Measurements from ENCODE around the gene MEN1.

MEN1 gene

GRCh38 chr11:64778223-64778472, 32.2 kb downstream of the MEN1 start:
- H3K4me3 ChIP-seq (ENCODE audit: low read depth, low read length) = peak overlapping the region; percentile 58
- no peak for TF ChIP-seq CTCF (IDR thresholded peaks at IDR 0.05; ENCODE audit: low read depth, low read length)
- in situ Hi-C loops (cut with HindIII; ENCODE audit: low sequenced_read_pairs) = no loop called here

GRCh38 chr11:64777449-64778222, 32.7 kb downstream of the MEN1 start:
- in situ Hi-C loops (cut with HindIII; ENCODE audit: low sequenced_read_pairs) = no loop called here
- DNase-seq (ENCODE audit: low read depth, low spot score) = peak; percentile 78
- no peak for TF ChIP-seq CTCF (IDR thresholded peaks at IDR 0.05; ENCODE audit: low read depth, low read length)
- H3K4me3 ChIP-seq (ENCODE audit: low read depth, low read length) = peak overlapping the region; percentile 58

More at GRCh38 chr11:64778223-64778472, 32.2 kb downstream of the MEN1 start:
- DNase-seq (ENCODE audit: low read depth, low spot score) = no peak

- DNase-seq (ENCODE audit: low read depth, low spot score) = no peak
- H3K4me3 ChIP-seq (ENCODE audit: low read depth, low read length) = peak overlapping the region; percentile 58
- in situ Hi-C loops (cut with HindIII; ENCODE audit: low sequenced_read_pairs) = no loop called here
- TF ChIP-seq CTCF (IDR thresholded peaks at IDR 0.05; ENCODE audit: low read depth, low read length) = no peak
These were observed 33.5 kb downstream of the MEN1 start for GRCh38 chr11:64776875-64777274.

DNA sequence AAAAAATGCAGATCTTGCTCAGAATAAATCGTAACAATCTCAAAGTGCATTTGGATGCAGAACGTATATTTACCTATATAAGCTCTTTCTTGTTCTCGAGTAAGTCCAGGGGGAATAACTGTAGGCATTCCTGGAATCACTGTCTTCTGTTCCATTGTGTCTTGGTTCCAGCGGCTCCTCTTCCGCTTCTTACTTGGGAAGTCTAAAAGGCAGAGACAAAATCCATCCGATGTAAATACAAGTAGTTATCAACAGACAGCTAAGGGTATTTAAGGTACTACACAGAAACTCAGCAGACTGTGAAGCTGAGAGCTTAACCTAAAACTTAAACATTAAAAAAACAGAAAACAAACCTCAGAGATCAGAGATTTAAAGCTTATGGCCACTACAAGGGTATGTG, 33.9 kb downstream of the MEN1 start:
- no peak for TF ChIP-seq CTCF (IDR thresholded peaks at IDR 0.05; ENCODE audit: low read depth, low read length)
- DNase-seq (ENCODE audit: low read depth, low spot score) = no peak
- in situ Hi-C loops (cut with HindIII; ENCODE audit: low sequenced_read_pairs) = no loop called here

DNA sequence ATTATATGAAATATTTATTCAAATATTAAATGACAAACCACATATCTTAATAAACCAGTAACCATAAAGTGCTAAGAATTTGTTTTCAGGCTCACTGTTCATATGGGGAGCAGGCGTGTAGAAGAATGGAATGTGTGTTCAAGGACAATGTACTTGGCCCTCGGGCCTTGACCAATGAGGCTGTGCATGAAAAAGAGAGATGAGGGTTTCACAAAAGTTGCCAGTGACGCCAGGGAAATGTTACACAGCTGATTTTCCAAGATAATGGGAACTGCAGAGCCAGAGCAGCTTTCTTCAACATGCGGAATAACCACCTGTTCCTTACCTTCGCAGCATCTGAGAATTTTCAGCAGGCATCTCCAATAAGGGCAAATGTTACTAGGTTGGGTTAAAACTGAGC, 36.2 kb downstream of the MEN1 start:
- in situ Hi-C loops (cut with HindIII; ENCODE audit: low sequenced_read_pairs) = no loop called here
- H3K4me3 ChIP-seq (ENCODE audit: low read depth, low read length) = no peak overlapping the region
- TF ChIP-seq CTCF (IDR thresholded peaks at IDR 0.05; ENCODE audit: low read depth, low read length) = no peak
- no peak for DNase-seq (ENCODE audit: low read depth, low spot score)

More for the DNA sequence above, 33.9 kb downstream of the MEN1 start:
- peak overlapping the region; percentile 58 for H3K4me3 ChIP-seq (ENCODE audit: low read depth, low read length)

DNA sequence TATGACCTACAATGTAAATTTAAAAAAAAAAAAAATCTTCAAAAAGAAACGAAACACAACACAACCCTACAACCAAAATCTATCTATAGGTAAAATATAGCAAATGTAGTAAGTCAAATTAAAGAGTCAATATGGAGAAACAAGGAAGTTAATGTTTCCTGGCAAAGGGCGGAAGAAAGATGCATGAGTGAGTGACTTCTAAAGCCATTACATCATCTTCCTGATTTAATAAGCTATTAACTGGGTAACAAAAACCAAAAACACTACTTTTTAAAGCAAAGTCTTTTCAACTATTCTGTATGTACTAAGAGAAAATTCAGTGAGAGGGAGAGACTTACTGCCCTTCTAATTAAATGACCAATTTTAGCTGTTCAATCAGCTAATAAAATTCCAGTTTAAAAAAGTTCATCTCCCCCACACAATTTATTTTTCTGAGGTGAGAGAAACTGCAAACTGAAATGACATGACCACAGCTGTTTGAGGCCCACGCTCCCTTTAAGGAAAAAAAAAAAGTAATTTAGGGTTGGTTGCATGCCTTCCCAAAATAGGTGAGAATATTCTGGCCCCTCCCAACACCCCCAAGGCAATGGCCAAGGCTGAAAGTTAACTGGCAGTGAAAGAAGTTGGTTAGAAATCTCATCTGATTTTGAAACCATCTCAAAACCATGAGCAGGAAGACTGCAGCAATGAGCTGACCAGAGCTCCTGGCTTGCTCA, 37.9 kb downstream of the MEN1 start:
- in situ Hi-C loops (cut with HindIII; ENCODE audit: low sequenced_read_pairs) = no loop called here
- H3K4me3 ChIP-seq (ENCODE audit: low read depth, low read length) = no peak overlapping the region
- no peak for DNase-seq (ENCODE audit: low read depth, low spot score)

More for the DNA sequence above, 37.9 kb downstream of the MEN1 start:
- no peak for TF ChIP-seq CTCF (IDR thresholded peaks at IDR 0.05; ENCODE audit: low read depth, low read length)

Data from astrocyte of the spinal cord (primary cell).